Measurements from ENCODE around the gene ADRA2B.

ADRA2B gene

DNA sequence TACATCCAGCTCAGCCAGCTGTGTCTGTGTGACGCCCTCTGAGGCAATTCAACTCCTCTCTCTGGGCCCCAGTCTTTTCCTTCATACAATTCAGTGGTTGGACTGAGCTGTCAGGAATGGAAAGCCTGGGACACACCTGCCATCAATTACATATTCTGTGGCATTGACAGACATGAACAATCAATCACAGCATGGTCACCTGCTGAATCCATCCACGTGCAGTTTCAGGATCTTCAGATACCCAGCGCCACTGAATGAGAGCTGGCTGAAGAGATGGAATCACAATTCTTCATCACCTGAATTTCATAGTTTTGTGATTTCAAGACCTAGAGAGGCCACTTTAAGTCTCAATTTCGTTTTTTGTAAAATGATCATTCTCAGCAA, 5.1 kb downstream of the ADRA2B start:
- Histone ChIP-seq H3K4me3 (ENCODE audit: low read length in 2 of 2) (no peak overlapping the region), H3K9ac (ENCODE audit: low read depth in 1 of 2, low read length in 2 of 2) (no peak overlapping the region), H3K4me1 (ENCODE audit: control insufficient read depth in 2 of 2, insufficient read depth in 2 of 2, low read length in 2 of 2) (no peaks in the 10 kb centered on the region), H3K27me3 (ENCODE audit: control insufficient read depth in 2 of 2, insufficient read depth in 2 of 2, low read length in 2 of 2) (peaks cover 0 to 2% of the 10 kb centered on the region in 2 donors), H3K36me3 (ENCODE audit: control insufficient read depth in 2 of 2, insufficient read depth in 2 of 2, low read length in 2 of 2) (no peaks in the 10 kb centered on the region), H3K27ac (ENCODE audit: low read depth in 2 of 2, low read length in 2 of 2) (no peak overlapping the region), H3K9me3 (ENCODE audit: control insufficient read depth in 2 of 2, low read length in 2 of 2) (no peaks in the 10 kb centered on the region)

DNA sequence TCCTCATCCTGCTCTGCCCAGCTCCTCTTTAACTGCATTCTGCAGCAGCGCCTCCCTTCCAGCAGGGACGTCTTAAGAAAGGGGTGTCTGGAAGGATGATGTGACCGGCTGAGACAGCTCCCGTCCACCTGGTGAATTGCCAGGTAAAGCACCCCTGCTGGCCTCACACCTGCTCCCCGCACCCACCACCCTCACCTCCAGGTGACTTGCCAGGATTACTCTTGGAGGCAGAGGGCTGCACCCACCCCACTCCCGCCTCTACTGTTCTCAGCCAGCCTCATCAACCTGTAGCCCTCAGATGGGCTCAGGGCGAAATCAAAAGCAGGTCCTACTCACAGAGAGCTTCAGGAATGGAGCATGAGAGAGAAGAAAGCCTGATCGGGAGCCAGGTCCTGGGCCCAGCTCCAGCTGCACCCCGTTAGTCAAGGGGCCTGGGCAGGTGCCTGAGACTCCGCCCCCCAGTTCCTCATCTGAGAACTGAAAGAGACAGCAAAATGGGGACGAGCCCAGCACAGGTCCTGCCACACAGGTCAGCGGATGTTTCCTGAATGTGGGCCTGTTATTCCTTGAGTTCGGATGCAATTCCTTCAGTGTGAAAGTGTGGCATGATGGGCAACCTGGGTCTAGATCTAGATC, 5.6 kb downstream of the ADRA2B start:
- no peak overlapping the region for H3K4me3 ChIP-seq (ENCODE audit: low read length in 2 of 2)
- no peaks in the 10 kb centered on the region for H3K4me1 ChIP-seq (ENCODE audit: control insufficient read depth in 2 of 2, insufficient read depth in 2 of 2, low read length in 2 of 2)
- no peak overlapping the region for H3K9ac ChIP-seq (ENCODE audit: low read depth in 1 of 2, low read length in 2 of 2)
- no peak overlapping the region for H3K27ac ChIP-seq (ENCODE audit: low read depth in 2 of 2, low read length in 2 of 2)
- H3K27me3 ChIP-seq (ENCODE audit: control insufficient read depth in 2 of 2, insufficient read depth in 2 of 2, low read length in 2 of 2), result no peaks in the 10 kb centered on the region
- peaks cover 0 to 3% of the 10 kb centered on the region in 2 donors for H3K9me3 ChIP-seq (ENCODE audit: control insufficient read depth in 2 of 2, low read length in 2 of 2)
- no peaks in the 10 kb centered on the region for H3K36me3 ChIP-seq (ENCODE audit: control insufficient read depth in 2 of 2, insufficient read depth in 2 of 2, low read length in 2 of 2)

DNA sequence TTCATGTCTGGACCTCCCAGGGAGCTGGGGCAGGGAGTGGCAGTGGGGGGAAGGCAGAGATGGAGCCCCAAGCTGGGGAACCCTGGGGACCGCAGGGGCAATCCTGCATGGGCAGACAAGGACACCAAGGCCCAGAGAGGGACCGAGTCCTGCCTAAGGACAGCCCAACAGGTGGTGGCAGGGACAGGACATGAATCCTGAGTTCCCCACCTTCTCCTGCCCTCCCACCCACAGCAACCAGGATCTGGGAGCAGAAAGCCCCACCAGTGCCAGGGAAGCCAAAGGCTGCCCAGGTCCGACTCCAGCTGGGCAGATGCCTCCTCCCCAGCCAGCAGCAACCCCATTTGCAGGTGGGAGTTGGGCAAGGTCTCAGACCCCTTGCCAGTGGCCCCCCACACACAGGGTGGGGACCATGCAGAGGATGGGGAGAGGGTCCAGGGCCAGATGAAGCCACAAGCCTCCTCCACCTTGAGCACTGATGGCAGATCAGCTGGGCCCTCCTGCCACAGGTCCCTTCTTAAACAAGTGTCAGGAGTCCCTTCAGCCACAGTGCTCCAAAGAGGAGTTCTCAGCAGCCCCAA, 6.3 kb downstream of the ADRA2B start:
- Histone ChIP-seq H3K4me1 (ENCODE audit: control insufficient read depth in 2 of 2, insufficient read depth in 2 of 2, low read length in 2 of 2) (no peaks in the 10 kb centered on the region), H3K27ac (ENCODE audit: low read depth in 2 of 2, low read length in 2 of 2) (no peak overlapping the region), H3K36me3 (ENCODE audit: control insufficient read depth in 2 of 2, insufficient read depth in 2 of 2, low read length in 2 of 2) (no peaks in the 10 kb centered on the region), H3K9ac (ENCODE audit: low read depth in 1 of 2, low read length in 2 of 2) (no peak overlapping the region), H3K9me3 (ENCODE audit: control insufficient read depth in 2 of 2, low read length in 2 of 2) (peaks cover 0 to 9% of the 10 kb centered on the region in 2 donors), H3K4me3 (ENCODE audit: low read length in 2 of 2) (no peak overlapping the region), H3K27me3 (ENCODE audit: control insufficient read depth in 2 of 2, insufficient read depth in 2 of 2, low read length in 2 of 2) (no peaks in the 10 kb centered on the region)

DNA sequence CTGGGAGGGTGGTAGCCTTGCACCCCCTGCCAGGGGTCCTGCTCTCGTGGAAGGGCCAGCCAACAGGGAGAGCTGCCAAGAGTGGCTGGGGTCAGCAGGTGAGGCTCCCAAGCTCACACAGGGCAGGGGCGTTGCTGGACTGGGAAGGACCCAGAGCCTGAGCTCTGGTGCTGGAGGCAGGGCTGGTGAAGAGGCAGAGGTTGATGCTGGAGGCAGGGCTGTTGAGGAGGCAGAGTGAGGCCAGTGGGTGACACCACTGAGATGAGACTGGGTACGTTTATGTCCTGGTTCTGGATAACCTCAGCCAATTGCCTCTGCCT, 7.0 kb downstream of the ADRA2B start:
- H3K27ac ChIP-seq (ENCODE audit: low read depth in 2 of 2, low read length in 2 of 2), result no peak overlapping the region
- peaks cover 0 to 11% of the 10 kb centered on the region in 2 donors for H3K9me3 ChIP-seq (ENCODE audit: control insufficient read depth in 2 of 2, low read length in 2 of 2)

DNA sequence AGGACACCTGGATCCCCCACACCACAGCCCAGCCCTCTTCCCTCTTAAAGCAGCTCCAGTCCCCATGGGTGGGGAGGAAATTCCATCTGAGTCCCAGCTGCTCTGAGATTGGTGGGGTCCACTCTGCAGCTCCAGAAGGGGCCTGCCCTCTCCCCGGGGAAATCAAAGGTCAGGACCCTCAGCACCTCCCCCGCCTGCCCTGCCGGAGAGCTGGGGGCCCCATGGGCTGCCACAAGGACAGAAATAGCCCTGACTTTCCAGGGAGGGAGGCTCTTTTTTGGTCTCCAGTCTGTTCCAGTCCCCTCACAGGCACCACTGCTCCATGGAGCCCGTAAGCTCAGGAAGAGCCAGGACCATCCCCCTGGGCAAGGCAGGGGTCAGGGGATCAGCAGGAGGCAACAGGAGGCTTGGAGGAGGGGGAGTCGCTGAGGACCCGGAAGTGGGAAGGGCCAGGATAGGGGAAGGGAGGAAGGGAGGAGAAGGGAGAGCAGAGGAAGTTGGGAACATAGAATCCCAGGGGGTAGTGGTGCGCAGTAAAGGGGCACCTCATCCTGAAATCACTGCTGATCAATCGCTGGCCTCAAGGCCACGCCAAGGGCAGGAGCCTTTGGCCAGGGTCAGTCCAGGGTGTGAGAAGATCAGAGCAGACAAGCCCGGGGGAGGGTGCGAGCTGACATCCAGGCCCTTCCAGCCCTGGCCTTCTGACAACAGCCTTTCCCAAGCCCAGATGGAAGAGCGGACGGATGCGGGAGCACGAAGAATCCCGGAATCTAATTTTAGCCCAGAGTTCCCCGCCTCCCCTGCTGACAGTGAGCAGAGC, 7.6 kb downstream of the ADRA2B start:
- H3K4me3 ChIP-seq (ENCODE audit: low read length in 2 of 2), result no peak overlapping the region
- peaks cover 0 to 11% of the 10 kb centered on the region in 2 donors for H3K9me3 ChIP-seq (ENCODE audit: control insufficient read depth in 2 of 2, low read length in 2 of 2)
- no peak overlapping the region for H3K9ac ChIP-seq (ENCODE audit: low read depth in 1 of 2, low read length in 2 of 2)
- H3K27me3 ChIP-seq (ENCODE audit: control insufficient read depth in 2 of 2, insufficient read depth in 2 of 2, low read length in 2 of 2), result no peaks in the 10 kb centered on the region
- no peak overlapping the region for H3K27ac ChIP-seq (ENCODE audit: low read depth in 2 of 2, low read length in 2 of 2)
- no peaks in the 10 kb centered on the region for H3K4me1 ChIP-seq (ENCODE audit: control insufficient read depth in 2 of 2, insufficient read depth in 2 of 2, low read length in 2 of 2)
- no peaks in the 10 kb centered on the region for H3K36me3 ChIP-seq (ENCODE audit: control insufficient read depth in 2 of 2, insufficient read depth in 2 of 2, low read length in 2 of 2)

More for the DNA sequence above, 7.0 kb downstream of the ADRA2B start:
- Histone ChIP-seq H3K4me3 (ENCODE audit: low read length in 2 of 2) (no peak overlapping the region), H3K4me1 (ENCODE audit: control insufficient read depth in 2 of 2, insufficient read depth in 2 of 2, low read length in 2 of 2) (no peaks in the 10 kb centered on the region), H3K36me3 (ENCODE audit: control insufficient read depth in 2 of 2, insufficient read depth in 2 of 2, low read length in 2 of 2) (no peaks in the 10 kb centered on the region), H3K9ac (ENCODE audit: low read depth in 1 of 2, low read length in 2 of 2) (no peak overlapping the region), H3K27me3 (ENCODE audit: control insufficient read depth in 2 of 2, insufficient read depth in 2 of 2, low read length in 2 of 2) (no peaks in the 10 kb centered on the region)

DNA sequence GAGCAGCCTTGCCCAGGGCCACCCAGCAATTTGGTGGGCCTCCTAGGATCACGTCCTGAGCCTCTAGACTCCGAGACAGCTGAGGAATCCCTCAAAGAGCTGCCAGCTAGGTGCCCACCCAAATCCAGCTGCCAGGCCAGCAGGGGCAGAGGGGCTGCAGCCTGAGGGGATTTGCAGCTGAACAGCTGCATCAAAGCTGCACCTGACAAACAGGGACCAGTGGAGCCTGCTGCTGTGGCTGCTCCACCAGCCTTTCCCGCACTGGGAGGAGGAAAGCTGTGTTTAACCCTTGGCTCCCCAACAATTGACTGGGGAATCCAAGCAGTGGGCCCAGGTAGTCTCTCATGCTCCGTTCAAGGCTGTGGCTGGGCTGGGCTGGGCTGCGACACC, 8.2 kb downstream of the ADRA2B start:
- Histone ChIP-seq H3K4me1 (ENCODE audit: control insufficient read depth in 2 of 2, insufficient read depth in 2 of 2, low read length in 2 of 2) (peaks cover 0 to 4% of the 10 kb centered on the region in 2 donors), H3K27ac (ENCODE audit: low read depth in 2 of 2, low read length in 2 of 2) (no peak overlapping the region)

DNA sequence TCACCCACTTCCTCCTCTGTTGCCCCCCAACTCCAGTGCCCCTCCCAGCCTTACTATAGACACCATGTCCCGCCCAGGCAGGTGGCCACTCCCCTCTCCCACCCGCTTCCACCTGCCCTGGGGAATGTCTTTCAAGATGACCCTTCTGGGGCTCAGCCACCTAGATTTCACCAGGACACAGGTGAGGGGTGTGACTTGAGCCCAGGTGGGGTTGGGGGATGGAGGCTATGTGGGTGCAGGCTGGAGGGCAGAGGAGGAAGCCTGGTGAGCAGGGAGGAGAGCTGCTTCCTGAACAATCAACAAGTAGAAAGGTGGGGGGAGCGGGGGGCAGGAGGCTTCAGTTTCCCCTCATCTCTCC, 8.7 kb downstream of the ADRA2B start:
- H3K9ac ChIP-seq (ENCODE audit: low read depth in 1 of 2, low read length in 2 of 2), result no peak overlapping the region
- no peaks in the 10 kb centered on the region for H3K36me3 ChIP-seq (ENCODE audit: control insufficient read depth in 2 of 2, insufficient read depth in 2 of 2, low read length in 2 of 2)
- no peak overlapping the region for H3K27ac ChIP-seq (ENCODE audit: low read depth in 2 of 2, low read length in 2 of 2)

More for the DNA sequence above, 8.2 kb downstream of the ADRA2B start:
- peaks cover 0 to 11% of the 10 kb centered on the region in 2 donors for H3K9me3 ChIP-seq (ENCODE audit: control insufficient read depth in 2 of 2, low read length in 2 of 2)
- no peak overlapping the region for H3K4me3 ChIP-seq (ENCODE audit: low read length in 2 of 2)
- no peaks in the 10 kb centered on the region for H3K27me3 ChIP-seq (ENCODE audit: control insufficient read depth in 2 of 2, insufficient read depth in 2 of 2, low read length in 2 of 2)
- no peaks in the 10 kb centered on the region for H3K36me3 ChIP-seq (ENCODE audit: control insufficient read depth in 2 of 2, insufficient read depth in 2 of 2, low read length in 2 of 2)
- no peak overlapping the region for H3K9ac ChIP-seq (ENCODE audit: low read depth in 1 of 2, low read length in 2 of 2)

DNA sequence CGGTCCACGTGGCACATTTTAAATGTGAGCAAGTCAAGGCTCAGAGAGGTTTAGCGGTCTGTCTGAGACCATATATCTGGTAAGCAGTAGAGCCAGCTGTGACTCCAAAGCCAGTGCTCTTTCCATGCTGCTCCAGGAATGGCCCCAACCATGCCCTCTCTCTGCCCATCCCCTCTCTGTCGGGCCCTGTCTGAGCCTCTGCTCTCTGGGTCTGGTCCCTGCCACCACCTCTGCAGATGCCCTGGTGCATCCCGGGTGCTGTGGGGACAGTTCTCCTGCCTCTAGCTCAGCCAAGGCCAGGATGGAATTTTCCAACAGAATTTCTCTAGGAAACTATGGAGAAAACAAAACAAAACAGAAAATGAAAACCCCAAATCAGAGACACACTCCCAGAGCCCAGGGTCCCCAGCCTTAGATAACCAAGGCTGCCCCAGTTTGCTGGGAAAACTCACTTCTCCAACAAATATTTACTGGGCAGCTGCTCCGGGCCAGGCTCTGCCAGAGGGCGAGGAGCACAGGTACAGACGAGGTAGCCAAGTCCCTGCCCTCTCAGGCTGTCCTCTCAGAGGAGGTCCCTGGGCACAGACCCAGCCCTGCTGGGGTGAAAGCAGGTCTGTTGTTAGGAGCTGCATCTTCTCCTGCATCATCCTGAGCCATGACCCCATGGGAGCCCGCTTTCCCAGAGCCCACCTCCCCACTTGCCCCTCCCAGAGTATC, 9.2 kb downstream of the ADRA2B start:
- H3K4me3 ChIP-seq (ENCODE audit: low read length in 2 of 2), result no peak overlapping the region
- H3K36me3 ChIP-seq (ENCODE audit: control insufficient read depth in 2 of 2, insufficient read depth in 2 of 2, low read length in 2 of 2), result no peaks in the 10 kb centered on the region
- H3K27me3 ChIP-seq (ENCODE audit: control insufficient read depth in 2 of 2, insufficient read depth in 2 of 2, low read length in 2 of 2), result no peaks in the 10 kb centered on the region
- peaks cover 0 to 4% of the 10 kb centered on the region in 2 donors for H3K4me1 ChIP-seq (ENCODE audit: control insufficient read depth in 2 of 2, insufficient read depth in 2 of 2, low read length in 2 of 2)
- no peak overlapping the region for H3K9ac ChIP-seq (ENCODE audit: low read depth in 1 of 2, low read length in 2 of 2)
- peaks cover 0 to 11% of the 10 kb centered on the region in 2 donors for H3K9me3 ChIP-seq (ENCODE audit: control insufficient read depth in 2 of 2, low read length in 2 of 2)
- H3K27ac ChIP-seq (ENCODE audit: low read depth in 2 of 2, low read length in 2 of 2), result no peak overlapping the region

More for the DNA sequence above, 8.7 kb downstream of the ADRA2B start:
- no peak overlapping the region for H3K4me3 ChIP-seq (ENCODE audit: low read length in 2 of 2)
- H3K4me1 ChIP-seq (ENCODE audit: control insufficient read depth in 2 of 2, insufficient read depth in 2 of 2, low read length in 2 of 2), result peaks cover 0 to 4% of the 10 kb centered on the region in 2 donors
- H3K9me3 ChIP-seq (ENCODE audit: control insufficient read depth in 2 of 2, low read length in 2 of 2), result peaks cover 0 to 11% of the 10 kb centered on the region in 2 donors
- no peaks in the 10 kb centered on the region for H3K27me3 ChIP-seq (ENCODE audit: control insufficient read depth in 2 of 2, insufficient read depth in 2 of 2, low read length in 2 of 2)

DNA sequence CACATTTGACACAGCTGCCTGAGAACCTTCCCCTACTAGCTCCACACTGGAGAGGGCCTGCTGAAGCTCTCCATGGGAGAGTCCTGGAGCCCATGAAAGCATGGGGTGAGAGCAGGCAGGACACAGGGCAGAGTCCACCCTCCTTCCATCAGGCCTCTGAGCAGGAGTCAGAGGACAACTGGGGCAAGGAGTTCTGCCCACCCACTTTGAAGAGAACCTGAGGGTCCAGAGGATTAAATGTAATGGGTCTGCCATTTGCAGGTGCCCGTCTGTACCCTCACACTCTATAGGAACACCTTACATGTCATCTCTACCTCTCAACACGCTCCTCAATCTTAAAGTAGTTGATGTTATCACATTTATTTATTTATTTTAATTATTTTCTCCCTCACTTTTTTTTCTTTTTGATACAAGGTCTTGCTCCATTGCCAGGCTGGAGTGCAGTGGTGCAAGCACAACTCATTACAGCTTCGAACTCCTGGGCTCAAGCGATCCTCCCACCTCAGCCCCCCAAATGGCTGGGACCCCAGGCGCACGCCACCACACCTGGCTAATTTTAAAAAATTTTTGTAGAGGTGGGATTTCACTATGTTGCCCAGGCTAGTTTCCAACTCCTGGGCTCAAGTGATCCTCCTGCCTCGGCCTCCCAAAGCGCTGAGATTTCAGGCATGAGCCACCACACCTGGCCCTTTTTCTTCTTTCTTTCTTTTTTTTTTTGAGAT, 10.2 kb downstream of the ADRA2B start:
- Histone ChIP-seq H3K9me3 (ENCODE audit: control insufficient read depth in 2 of 2, low read length in 2 of 2) (peaks cover 0 to 11% of the 10 kb centered on the region in 2 donors), H3K36me3 (ENCODE audit: control insufficient read depth in 2 of 2, insufficient read depth in 2 of 2, low read length in 2 of 2) (no peaks in the 10 kb centered on the region), H3K27me3 (ENCODE audit: control insufficient read depth in 2 of 2, insufficient read depth in 2 of 2, low read length in 2 of 2) (no peaks in the 10 kb centered on the region), H3K4me3 (ENCODE audit: low read length in 2 of 2) (no peak overlapping the region), H3K27ac (ENCODE audit: low read depth in 2 of 2, low read length in 2 of 2) (no peak overlapping the region), H3K9ac (ENCODE audit: low read depth in 1 of 2, low read length in 2 of 2) (no peak overlapping the region), H3K4me1 (ENCODE audit: control insufficient read depth in 2 of 2, insufficient read depth in 2 of 2, low read length in 2 of 2) (peaks cover 0 to 4% of the 10 kb centered on the region in 2 donors)

Measured in mucosa of rectum (tissue), 2 donors.